Measurements from ENCODE around the gene ARHGAP25.

The ARHGAP25 gene

DNA sequence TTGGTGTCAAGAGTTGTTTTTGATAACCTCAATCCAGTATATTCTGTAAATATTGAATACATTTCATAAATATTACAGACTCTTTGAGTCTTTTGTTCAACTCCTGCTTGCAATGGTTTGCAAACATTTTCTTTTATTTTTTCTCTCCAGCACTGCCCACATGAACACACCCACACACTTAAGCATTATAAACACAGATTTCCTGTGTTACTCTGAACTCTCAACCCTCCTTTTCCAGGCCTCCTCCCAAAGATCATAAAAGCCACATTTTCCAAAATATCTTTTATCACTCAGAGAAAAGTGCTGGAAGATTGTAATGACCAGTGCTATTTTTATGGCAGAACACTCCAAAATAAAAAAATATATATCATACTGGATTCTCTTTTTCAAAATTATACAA lies 20.5 kb downstream of the ARHGAP25 start:
- Mint-ChIP-seq H3K4me3 (peak overlapping the region; percentile 52), H3K27me3 (ENCODE audit: low read depth) (no peaks in the 10 kb centered on the region), H3K4me1 (ENCODE audit: low read depth) (peaks cover 70% of the 10 kb centered on the region), H3K9me3 (peaks cover 10% of the 10 kb centered on the region), H3K27ac (peak overlapping the region; percentile 28), H3K36me3 (ENCODE audit: low read depth) (peaks cover 68% of the 10 kb centered on the region)
- DNase-seq (ENCODE audit: low spot score), result no peak

DNA sequence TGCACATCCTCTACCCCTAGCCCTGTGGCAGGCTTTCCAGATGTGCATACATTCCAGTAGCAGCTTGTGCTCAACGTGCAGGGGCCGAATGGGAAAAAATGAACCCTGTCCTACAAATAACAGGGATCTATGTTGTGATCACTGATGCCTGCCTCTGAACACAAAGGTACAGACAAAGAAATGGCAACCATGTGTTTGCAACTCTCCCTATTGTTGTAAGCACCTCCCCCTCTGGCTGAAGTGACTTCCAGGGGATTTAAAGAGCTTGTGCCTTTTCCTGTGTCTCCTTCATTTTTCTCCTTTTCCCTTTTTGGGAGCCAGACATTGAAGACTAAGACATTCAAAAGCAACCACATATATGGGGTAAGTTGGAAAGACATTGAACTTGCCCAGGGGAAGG lies 21.6 kb downstream of the ARHGAP25 start:
- no peak for DNase-seq (ENCODE audit: low spot score)
- peaks cover 10% of the 10 kb centered on the region for H3K9me3 Mint-ChIP-seq
- H3K27ac Mint-ChIP-seq, result no peak overlapping the region
- no peaks in the 10 kb centered on the region for H3K27me3 Mint-ChIP-seq (ENCODE audit: low read depth)
- peaks cover 74% of the 10 kb centered on the region for H3K36me3 Mint-ChIP-seq (ENCODE audit: low read depth)
- peaks cover 72% of the 10 kb centered on the region for H3K4me1 Mint-ChIP-seq (ENCODE audit: low read depth)
- H3K4me3 Mint-ChIP-seq, result no peak overlapping the region

DNA sequence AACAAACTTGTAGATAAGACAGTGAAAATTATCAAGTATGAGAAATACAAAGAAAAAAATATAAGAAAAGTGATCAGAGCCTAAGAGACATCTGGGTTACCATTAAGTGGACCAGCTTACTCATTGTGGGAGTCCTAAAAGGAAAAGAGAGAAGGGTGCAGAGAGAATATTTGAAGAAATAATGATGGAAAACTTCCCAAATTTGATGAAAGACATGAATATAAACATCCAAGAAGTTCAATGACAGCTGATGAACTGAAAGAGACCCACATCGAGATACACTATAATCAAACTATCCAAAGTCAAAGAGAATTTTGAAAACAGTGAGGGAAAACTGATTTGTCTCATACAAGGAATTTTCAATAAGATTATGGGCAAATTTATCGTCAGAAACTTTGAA lies 22.5 kb downstream of the ARHGAP25 start:
- no peaks in the 10 kb centered on the region for H3K27me3 Mint-ChIP-seq (ENCODE audit: low read depth)
- peaks cover 10% of the 10 kb centered on the region for H3K9me3 Mint-ChIP-seq
- H3K4me3 Mint-ChIP-seq, result no peak overlapping the region
- DNase-seq (ENCODE audit: low spot score), result no peak
- peaks cover 72% of the 10 kb centered on the region for H3K4me1 Mint-ChIP-seq (ENCODE audit: low read depth)
- no peak overlapping the region for H3K27ac Mint-ChIP-seq
- H3K36me3 Mint-ChIP-seq (ENCODE audit: low read depth), result peaks cover 72% of the 10 kb centered on the region

DNA sequence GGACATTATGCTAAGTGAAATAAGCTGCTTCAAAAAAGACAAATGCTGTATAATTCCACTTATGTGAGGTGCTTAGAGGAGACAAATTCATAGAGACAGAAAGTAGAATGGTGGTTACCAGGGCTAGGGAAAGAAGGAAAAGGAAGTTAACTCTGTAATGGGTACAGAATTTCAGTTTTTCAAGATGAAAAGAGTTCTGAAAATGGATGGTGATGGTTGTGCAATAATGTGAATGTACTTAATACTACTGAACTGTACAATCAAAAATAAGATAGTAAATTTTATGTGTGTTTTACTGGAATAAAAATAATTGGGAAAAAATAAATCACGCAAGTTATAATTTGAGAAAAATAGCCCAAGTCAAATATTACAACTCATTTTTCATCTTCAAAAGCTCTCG lies 27.5 kb downstream of the ARHGAP25 start:
- H3K9me3 Mint-ChIP-seq, result peaks cover 1% of the 10 kb centered on the region
- H3K27ac Mint-ChIP-seq, result peak overlapping the region; percentile 84
- H3K27me3 Mint-ChIP-seq (ENCODE audit: low read depth), result no peaks in the 10 kb centered on the region
- H3K4me3 Mint-ChIP-seq, result peak overlapping the region; percentile 67
- peaks cover 45% of the 10 kb centered on the region for H3K36me3 Mint-ChIP-seq (ENCODE audit: low read depth)
- no peak for DNase-seq (ENCODE audit: low spot score)
- peaks cover 76% of the 10 kb centered on the region for H3K4me1 Mint-ChIP-seq (ENCODE audit: low read depth)

DNA sequence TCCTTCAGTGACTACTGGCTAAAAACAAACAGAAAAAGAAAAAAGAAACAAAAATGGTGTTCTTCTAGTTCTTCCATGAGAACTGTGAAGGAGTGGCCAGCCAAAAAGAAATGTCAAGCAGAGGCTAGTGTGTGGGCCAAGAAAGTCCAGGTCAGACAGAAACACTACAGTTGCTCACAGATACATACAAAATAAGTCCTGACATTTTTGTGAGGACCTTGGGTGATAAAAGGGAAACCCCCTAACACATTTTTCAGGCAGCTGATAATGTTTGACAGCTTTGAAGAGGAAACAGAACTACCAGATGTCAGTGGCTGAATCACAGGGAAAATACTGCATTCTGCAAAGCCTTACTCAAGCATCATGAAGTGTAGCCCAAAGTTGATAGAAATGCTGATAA lies 28.1 kb downstream of the ARHGAP25 start:
- peaks cover 42% of the 10 kb centered on the region for H3K36me3 Mint-ChIP-seq (ENCODE audit: low read depth)
- peaks cover 82% of the 10 kb centered on the region for H3K4me1 Mint-ChIP-seq (ENCODE audit: low read depth)
- DNase-seq (ENCODE audit: low spot score), result no peak
- peak overlapping the region; percentile 84 for H3K27ac Mint-ChIP-seq
- no peaks in the 10 kb centered on the region for H3K27me3 Mint-ChIP-seq (ENCODE audit: low read depth)
- H3K9me3 Mint-ChIP-seq, result no peaks in the 10 kb centered on the region
- H3K4me3 Mint-ChIP-seq, result peak overlapping the region; percentile 64

DNA sequence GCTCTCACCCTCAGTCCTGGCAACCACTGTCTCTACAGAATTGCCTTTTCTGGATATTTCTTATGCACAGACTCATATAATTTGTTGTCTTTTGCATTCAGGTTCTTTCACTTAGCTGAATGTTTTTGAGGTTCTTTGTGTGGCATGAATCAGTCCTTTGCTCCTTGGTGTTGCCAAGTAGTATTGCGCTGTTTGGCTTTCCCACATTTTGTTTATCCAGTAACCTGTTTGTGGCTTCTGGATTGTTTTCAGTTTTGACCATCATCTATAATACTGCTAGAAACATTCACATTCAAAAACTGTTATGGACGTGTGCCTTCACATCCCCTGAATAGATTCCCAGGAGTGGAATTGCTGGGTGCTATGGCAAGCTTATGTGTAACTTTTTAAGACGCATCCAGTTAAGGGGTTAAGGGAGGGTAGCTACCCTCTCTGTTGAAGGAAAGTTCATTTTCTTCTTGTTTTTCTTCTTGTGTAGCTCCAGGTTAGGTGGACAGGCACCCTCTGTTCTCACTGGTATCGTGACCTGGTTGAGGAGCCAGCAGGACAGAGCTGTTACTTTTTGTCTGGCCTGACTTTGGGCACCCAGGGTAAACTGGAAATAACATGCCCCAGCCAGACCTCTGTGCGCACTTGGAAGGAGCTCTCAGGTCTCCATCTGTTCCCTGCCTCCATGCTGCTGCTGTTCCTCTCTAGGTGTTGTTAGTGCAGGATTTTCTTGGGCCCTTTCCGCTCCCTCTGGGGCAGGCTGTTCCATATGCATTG lies 29.6 kb downstream of the ARHGAP25 start:
- H3K27ac Mint-ChIP-seq, result peak overlapping the region; percentile 98
- H3K27me3 Mint-ChIP-seq (ENCODE audit: low read depth), result no peaks in the 10 kb centered on the region
- peaks cover 85% of the 10 kb centered on the region for H3K4me1 Mint-ChIP-seq (ENCODE audit: low read depth)
- peaks cover 38% of the 10 kb centered on the region for H3K36me3 Mint-ChIP-seq (ENCODE audit: low read depth)
- DNase-seq (ENCODE audit: low spot score), result no peak
- H3K9me3 Mint-ChIP-seq, result no peaks in the 10 kb centered on the region
- H3K4me3 Mint-ChIP-seq, result peak overlapping the region; percentile 89

DNA sequence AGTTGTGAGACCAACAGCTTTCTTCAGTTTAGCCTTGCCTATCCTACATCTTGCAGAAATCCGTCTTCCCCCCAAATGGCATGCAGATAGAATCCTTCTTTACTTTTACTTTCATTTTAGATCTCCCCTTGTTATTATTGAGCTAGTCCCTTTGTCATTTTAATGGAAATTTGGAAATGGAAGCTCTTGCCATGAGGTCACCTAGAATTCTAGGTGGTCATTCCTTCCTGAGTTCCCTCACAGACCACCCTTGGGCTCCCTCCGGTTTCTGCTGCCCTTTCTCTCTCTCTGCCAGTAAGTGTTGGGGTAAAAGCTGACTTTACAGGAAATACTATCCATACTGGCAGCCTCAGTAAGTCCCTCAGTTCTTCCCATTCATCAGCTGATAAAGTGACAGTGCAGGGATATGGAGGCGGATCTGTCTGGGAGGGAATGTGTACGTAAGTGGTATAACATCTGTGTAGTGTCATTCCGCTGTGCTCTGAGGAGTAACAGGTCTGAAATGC lies 30.2 kb downstream of the ARHGAP25 start:
- peaks cover 37% of the 10 kb centered on the region for H3K36me3 Mint-ChIP-seq (ENCODE audit: low read depth)
- H3K9me3 Mint-ChIP-seq, result no peaks in the 10 kb centered on the region
- peak overlapping the region; percentile 98 for H3K27ac Mint-ChIP-seq
- H3K4me1 Mint-ChIP-seq (ENCODE audit: low read depth), result peaks cover 90% of the 10 kb centered on the region
- no peak for DNase-seq (ENCODE audit: low spot score)
- H3K27me3 Mint-ChIP-seq (ENCODE audit: low read depth), result no peaks in the 10 kb centered on the region
- peak overlapping the region; percentile 89 for H3K4me3 Mint-ChIP-seq

DNA sequence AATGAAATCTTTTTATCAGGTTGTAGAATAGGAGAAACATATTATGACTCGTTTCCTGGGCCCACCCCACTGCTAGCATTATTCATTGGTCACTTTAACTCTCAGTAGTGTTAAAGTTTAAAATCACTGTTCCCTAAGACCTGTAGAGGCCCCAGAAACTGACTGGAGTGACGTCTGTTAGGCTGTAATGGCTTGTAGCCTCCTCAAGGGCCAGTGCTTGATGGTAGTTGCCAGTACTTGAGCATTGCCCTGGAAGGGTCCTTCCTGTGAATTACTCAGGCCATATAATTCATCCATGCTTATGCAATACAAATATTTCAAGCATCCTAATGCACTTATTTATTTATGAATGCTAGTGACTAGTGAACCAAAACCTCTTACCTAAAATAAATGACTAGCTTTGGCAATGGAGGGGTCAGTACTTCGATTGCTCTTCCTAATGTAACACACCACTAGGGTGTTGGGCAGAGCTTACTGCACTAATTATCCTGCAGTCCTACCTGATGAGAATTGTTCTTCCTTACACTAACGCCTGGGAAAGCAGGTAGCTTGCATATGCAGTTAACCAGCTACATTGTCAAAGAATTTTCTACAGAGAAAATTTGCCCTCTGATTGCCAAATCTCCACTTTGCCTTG lies 31.2 kb downstream of the ARHGAP25 start:
- Mint-ChIP-seq H3K4me1 (ENCODE audit: low read depth) (peaks cover 93% of the 10 kb centered on the region), H3K27ac (peak overlapping the region; percentile 98), H3K27me3 (ENCODE audit: low read depth) (no peaks in the 10 kb centered on the region), H3K9me3 (no peaks in the 10 kb centered on the region), H3K4me3 (peak overlapping the region; percentile 89), H3K36me3 (ENCODE audit: low read depth) (peaks cover 38% of the 10 kb centered on the region)
- DNase-seq (ENCODE audit: low spot score), result no peak

DNA sequence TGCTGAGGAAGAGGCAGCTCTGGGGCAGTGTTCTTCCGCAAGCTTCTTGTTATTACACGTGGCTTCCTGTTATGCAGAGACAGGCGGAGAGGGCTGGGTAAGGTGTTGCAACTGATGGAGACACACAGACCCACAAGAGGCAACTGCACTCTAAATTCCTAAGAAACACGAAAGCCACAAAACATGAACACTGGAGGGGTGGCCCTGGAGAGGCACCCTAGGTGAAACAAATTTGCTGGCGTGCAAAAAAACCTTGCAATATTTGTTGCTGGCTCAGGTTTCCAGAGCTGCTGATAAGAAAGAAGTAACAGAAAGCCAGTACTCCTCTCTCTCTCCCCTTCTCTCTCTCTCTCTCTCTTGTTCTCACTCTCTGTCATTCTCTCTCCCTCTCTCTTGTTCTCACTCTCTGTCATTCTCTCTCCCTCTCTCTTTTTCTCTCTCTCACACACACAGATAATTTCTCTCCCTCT lies 31.8 kb downstream of the ARHGAP25 start:
- peak; percentile 75 for DNase-seq (ENCODE audit: low spot score)
- Mint-ChIP-seq H3K9me3 (no peaks in the 10 kb centered on the region), H3K27ac (peak overlapping the region; percentile 98), H3K4me3 (peak overlapping the region; percentile 89), H3K36me3 (ENCODE audit: low read depth) (peaks cover 39% of the 10 kb centered on the region), H3K4me1 (ENCODE audit: low read depth) (peaks cover 92% of the 10 kb centered on the region), H3K27me3 (ENCODE audit: low read depth) (no peaks in the 10 kb centered on the region)

DNA sequence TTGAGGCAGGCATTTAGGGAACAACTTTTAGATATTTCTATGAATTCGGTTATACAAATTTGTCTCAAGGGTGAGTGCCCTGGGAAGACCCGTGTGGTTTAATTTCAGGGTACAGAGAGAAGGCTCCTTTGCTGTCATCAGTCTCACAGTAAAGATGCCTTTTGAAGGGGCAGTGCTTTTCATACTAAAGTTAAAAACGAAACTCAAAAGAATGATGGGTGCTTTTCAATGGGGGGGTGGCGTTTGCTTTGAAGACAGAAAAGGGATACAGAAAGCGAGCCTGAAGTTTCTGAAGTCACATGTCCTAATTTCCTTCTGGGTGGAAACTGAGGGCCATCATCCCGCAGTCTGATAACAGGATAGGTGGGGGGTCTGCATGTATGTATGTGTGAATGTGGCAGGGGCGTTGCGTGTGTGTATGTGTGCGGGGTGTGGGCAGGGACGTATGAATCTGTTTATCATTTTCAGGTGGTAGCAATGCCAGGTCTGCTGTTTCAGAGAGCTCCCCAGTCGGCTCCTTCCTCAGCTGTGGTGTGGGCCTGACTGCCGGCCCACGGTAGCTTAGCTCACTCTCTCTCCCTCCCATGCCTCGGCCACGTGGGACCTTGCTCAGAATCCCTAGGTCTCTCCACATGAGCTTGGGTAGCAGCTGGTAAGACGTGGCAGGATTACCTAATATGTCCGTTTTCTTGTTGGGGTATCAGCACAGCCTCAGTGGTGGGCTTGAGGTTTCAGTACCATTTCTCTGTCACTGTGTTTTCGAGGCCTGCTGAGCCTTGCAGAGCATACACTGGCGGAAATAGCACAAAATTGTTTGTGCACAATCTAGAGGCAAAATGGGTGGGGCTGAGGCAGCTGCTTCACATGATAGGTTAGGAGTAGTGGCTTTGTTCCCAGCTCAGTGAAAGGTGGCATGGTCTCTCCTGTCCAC lies 32.7 kb downstream of the ARHGAP25 start:
- Mint-ChIP-seq H3K36me3 (ENCODE audit: low read depth) (peaks cover 43% of the 10 kb centered on the region), H3K27ac (peak overlapping the region; percentile 98), H3K4me3 (peak overlapping the region; percentile 89), H3K27me3 (ENCODE audit: low read depth) (no peaks in the 10 kb centered on the region), H3K9me3 (no peaks in the 10 kb centered on the region), H3K4me1 (ENCODE audit: low read depth) (peaks cover 91% of the 10 kb centered on the region)
- no peak for DNase-seq (ENCODE audit: low spot score)

DNA sequence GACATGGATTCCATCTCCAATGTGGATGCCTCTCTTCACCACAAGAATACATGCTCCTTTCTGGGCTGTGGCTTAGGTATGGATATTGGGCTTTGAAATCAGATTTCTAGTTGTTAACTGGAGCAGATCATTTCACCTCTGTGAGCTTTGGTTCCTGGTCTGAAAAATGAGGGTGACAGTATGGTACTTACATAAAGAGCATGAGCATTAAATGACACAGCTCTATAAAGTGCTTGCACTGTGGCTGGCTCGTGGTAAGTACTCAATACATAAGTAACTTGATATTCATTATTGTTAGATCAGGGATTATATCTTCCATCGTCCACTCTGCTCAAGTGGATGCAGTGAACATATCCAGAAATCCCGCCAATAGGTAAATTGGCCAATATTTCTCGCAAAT lies 33.4 kb downstream of the ARHGAP25 start:
- Mint-ChIP-seq H3K27me3 (ENCODE audit: low read depth) (no peaks in the 10 kb centered on the region), H3K4me3 (peak overlapping the region; percentile 89), H3K4me1 (ENCODE audit: low read depth) (peaks cover 92% of the 10 kb centered on the region), H3K27ac (peak overlapping the region; percentile 98), H3K36me3 (ENCODE audit: low read depth) (peaks cover 47% of the 10 kb centered on the region), H3K9me3 (no peaks in the 10 kb centered on the region)
- DNase-seq (ENCODE audit: low spot score), result no peak

DNA sequence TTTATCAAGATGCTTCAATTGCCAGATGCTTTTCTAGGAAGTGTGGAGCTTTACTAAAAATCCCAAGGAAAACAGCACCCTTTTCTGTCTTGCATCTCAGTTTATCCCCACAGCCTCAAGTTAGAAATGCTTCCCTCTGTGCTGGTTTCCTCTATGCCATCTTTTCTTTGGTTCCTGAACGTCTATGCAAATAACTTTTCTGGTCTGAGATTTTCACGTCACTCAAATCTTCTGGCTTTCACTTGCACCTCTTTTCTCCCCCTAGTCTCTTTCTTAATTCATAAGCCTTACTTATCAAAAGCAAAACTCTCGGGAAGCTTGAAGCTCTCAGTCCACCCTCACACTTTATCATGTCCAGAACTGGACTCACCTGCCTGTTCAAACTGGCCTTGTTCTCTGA lies 33.9 kb downstream of the ARHGAP25 start:
- DNase-seq (ENCODE audit: low spot score), result no peak
- Mint-ChIP-seq H3K27me3 (ENCODE audit: low read depth) (no peaks in the 10 kb centered on the region), H3K4me1 (ENCODE audit: low read depth) (peaks cover 94% of the 10 kb centered on the region), H3K36me3 (ENCODE audit: low read depth) (peaks cover 47% of the 10 kb centered on the region), H3K9me3 (no peaks in the 10 kb centered on the region), H3K27ac (peak overlapping the region; percentile 98), H3K4me3 (peak overlapping the region; percentile 89)

DNA sequence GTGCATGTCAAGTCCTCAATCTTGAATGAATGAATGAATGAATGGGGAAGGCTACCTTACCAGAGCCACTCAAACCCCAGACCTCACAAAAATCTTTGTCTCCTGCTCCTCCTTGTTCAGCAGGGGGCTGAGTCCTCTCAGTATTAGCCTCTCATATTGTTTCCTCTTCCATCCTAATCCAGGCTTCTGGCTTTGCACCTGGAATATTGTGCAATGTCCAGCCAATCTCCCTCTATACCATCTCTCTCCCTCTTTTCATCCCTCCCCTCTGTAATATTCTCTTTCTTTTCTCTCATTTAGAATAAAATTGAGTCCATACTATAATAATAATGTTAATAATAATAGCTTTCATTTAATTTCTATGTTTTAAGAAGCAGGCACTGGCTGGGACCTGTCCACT lies 34.3 kb downstream of the ARHGAP25 start:
- Mint-ChIP-seq H3K36me3 (ENCODE audit: low read depth) (peaks cover 52% of the 10 kb centered on the region), H3K9me3 (no peaks in the 10 kb centered on the region), H3K4me1 (ENCODE audit: low read depth) (peaks cover 96% of the 10 kb centered on the region), H3K27ac (peak overlapping the region; percentile 98), H3K27me3 (ENCODE audit: low read depth) (no peaks in the 10 kb centered on the region), H3K4me3 (peak overlapping the region; percentile 89)
- no peak for DNase-seq (ENCODE audit: low spot score)

Data from T-helper 2 cell treated with Interferon-gamma antibody and Interleukin-4, amounts not matched to agents 5 μg/mL and 100 μg/mL, for 36 hours (primary cell).